ENCODE data around the gene PIK3C2G. TPM values are rescaled to one million over a fixed set of nuclear protein-coding genes. Genes with fewer than 3 reads are reported as not detected.

The PIK3C2G gene
- total RNA-seq, 1 experiment from 2014 or later, result not detected

DNA sequence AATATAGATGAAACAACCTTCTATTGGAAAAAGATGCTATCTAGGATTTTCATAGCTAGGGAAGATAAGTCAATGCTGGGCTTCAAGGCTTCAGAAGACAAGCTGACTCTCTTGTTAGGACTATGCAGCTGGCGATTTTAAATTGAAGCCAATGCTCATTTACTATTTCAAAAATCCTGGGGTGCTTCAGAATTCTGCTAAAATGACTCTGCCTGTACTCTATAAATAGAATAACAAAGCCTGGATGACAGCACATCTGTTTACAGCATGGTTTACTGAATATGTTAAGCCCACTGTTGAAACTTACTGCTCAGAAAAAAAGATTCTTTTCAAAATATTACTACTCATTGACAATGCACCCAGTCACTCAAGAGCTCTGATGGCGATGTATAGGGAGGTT, 155.1 kb downstream of the PIK3C2G start:
- Histone ChIP-seq H3K9ac (ENCODE audit: extremely low read depth, insufficient read length, low read length) (no peak overlapping the region), H3K56ac (ENCODE audit: insufficient read length, low read depth, low read length) (no peak overlapping the region), H3K27me3 (ENCODE audit: insufficient read depth, low read length) (no peaks in the 10 kb centered on the region), H3K79me2 (ENCODE audit: insufficient read depth, low read length) (no peaks in the 10 kb centered on the region), H3K18ac (ENCODE audit: insufficient read length, low read depth, low read length) (no peak overlapping the region), H4K20me1 (ENCODE audit: control insufficient read depth, insufficient read depth, insufficient read length) (no peaks in the 10 kb centered on the region), H3K79me1 (ENCODE audit: insufficient read depth, low read depth, low read length, poor library complexity, severe bottlenecking) (no peaks in the 10 kb centered on the region), H4K5ac (ENCODE audit: insufficient read length, low read depth, low read length) (no peak overlapping the region), H3T11ph (ENCODE audit: low read length) (no peak overlapping the region), H3K23ac (ENCODE audit: insufficient read length, low read depth, low read length) (no peak overlapping the region), H2BK20ac (ENCODE audit: low read depth, low read length, poor library complexity, severe bottlenecking) (no peak overlapping the region), H2BK120ac (ENCODE audit: low read depth, low read length, poor library complexity, severe bottlenecking) (no peak overlapping the region), H2BK5ac (ENCODE audit: insufficient read length, low read length) (no peak overlapping the region), H4K8ac (replicated peaks; ENCODE audit: insufficient read length, low read depth, low read length) (no peak overlapping the region), H2AFZ (ENCODE audit: low read length) (no peak overlapping the region), H2BK15ac (ENCODE audit: low read depth, low read length) (no peak overlapping the region), H2AK5ac (ENCODE audit: insufficient read length, low read length) (no peak overlapping the region), H3K23me2 (ENCODE audit: insufficient read length, low read depth, low read length, poor library complexity, severe bottlenecking) (no peaks in the 10 kb centered on the region), H2BK12ac (ENCODE audit: insufficient read length, low read depth, low read length) (no peak overlapping the region), H3K4me1 (ENCODE audit: insufficient read depth, low read length) (no peaks in the 10 kb centered on the region; the same call in 1 of the 2 replicates), H3K9me3 (ENCODE audit: control insufficient read depth, low read depth, low read length) (no peaks in the 10 kb centered on the region), H3K27ac (ENCODE audit: insufficient read length, low read depth, low read length) (no peak overlapping the region), H3K4me2 (ENCODE audit: insufficient read depth, insufficient read length, low read length) (no peak overlapping the region), H3K14ac (ENCODE audit: insufficient read depth, low read length) (no peak overlapping the region), H3K4ac (ENCODE audit: low read depth, low read length) (no peak overlapping the region), H4K91ac (ENCODE audit: insufficient read length, low read depth, low read length) (no peak overlapping the region)
- H3K27ac Mint-ChIP-seq, result no peak overlapping the region
- no CpG with 5 or more reads among the region's 2 CpGs for WGBS (ENCODE audit: extremely low coverage, insufficient read length, low lambda C conversion rate)
- H3K9me3 Mint-ChIP-seq, result no peaks in the 10 kb centered on the region
- H3K4me1 Mint-ChIP-seq, result peaks cover 0 to 6% of the 10 kb centered on the region in 2 experiments; a peak in 3 of 4 replicates
- no peak for DNase-seq
- H3K27me3 Mint-ChIP-seq (ENCODE audit: low read depth), result no peaks in the 10 kb centered on the region
- no peaks in the 10 kb centered on the region for H3K36me3 Mint-ChIP-seq (ENCODE audit: insufficient read depth in 1 of 3, low read depth in 3 of 3)
- TF ChIP-seq, protein P1, sequence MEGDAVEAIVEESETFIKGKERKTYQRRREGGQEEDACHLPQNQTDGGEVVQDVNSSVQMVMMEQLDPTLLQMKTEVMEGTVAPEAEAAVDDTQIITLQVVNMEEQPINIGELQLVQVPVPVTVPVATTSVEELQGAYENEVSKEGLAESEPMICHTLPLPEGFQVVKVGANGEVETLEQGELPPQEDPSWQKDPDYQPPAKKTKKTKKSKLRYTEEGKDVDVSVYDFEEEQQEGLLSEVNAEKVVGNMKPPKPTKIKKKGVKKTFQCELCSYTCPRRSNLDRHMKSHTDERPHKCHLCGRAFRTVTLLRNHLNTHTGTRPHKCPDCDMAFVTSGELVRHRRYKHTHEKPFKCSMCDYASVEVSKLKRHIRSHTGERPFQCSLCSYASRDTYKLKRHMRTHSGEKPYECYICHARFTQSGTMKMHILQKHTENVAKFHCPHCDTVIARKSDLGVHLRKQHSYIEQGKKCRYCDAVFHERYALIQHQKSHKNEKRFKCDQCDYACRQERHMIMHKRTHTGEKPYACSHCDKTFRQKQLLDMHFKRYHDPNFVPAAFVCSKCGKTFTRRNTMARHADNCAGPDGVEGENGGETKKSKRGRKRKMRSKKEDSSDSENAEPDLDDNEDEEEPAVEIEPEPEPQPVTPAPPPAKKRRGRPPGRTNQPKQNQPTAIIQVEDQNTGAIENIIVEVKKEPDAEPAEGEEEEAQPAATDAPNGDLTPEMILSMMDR (conservative IDR thresholded peaks at IDR 0.05), result no peak
- H3K4me3 Mint-ChIP-seq, result no peak overlapping the region
